HG03095 (cell line): ENCODE data around the gene MYO19.

Experiments
- ATAC-seq: cut with Tn5 transposase; IDR thresholded peaks from one replicate; pipeline ENCODE4 v1.9.1; 2021; ENCODE audit warnings: moderate library complexity; ENCODE audit not compliant: unreplicated experiment

Gene MYO19, protein sequence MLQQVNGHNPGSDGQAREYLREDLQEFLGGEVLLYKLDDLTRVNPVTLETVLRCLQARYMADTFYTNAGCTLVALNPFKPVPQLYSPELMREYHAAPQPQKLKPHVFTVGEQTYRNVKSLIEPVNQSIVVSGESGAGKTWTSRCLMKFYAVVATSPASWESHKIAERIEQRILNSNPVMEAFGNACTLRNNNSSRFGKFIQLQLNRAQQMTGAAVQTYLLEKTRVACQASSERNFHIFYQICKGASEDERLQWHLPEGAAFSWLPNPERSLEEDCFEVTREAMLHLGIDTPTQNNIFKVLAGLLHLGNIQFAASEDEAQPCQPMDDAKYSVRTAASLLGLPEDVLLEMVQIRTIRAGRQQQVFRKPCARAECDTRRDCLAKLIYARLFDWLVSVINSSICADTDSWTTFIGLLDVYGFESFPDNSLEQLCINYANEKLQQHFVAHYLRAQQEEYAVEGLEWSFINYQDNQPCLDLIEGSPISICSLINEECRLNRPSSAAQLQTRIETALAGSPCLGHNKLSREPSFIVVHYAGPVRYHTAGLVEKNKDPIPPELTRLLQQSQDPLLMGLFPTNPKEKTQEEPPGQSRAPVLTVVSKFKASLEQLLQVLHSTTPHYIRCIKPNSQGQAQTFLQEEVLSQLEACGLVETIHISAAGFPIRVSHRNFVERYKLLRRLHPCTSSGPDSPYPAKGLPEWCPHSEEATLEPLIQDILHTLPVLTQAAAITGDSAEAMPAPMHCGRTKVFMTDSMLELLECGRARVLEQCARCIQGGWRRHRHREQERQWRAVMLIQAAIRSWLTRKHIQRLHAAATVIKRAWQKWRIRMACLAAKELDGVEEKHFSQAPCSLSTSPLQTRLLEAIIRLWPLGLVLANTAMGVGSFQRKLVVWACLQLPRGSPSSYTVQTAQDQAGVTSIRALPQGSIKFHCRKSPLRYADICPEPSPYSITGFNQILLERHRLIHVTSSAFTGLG

DNA sequence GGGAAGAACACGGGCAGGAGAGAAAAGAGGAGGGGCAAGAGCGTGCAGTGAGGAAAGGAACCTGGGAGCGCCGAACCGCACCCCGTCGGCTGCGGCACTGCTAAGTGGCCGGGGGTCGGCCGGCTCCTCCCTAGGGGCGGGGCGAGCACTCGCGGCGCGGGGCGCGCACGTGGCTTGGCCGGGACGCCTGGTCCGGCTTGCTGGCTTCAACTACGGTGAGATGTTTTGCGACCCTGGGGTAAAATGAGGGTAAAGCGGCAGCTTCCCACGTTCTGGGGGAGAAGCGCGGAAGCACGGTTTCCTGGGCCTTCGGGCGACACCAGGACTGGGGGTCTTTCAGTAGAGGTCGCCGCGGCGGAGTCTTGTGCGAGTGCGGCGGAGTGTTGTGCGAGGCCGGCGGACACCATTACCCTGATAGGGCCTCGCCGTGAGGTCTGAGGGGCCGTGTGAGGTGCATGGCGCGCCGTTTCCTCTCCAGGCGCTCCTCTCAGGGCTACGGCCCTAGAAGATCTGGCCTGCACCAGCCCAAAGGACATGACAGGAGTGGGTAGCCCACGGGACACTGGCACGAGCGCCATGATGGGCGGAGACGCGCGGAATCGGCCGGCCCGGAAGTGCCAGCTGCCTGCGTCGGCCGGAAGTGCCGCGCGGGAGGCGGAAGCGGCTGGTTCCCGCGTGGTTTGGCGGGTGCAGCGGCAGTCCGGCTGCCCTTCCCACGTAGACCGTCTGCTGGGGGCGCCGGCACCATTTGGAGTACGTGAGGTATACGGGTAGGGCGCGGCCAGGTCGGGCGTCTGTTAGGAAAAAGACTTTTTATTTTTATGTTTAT, at the start of gene MYO19, which contains the start of gene PIGW:
TSS of gene MYO19 (minus strand) at position 29 of the 829 bp plus-strand sequence. CDS start 2,330 bp downstream, outside the sequence.
TSS of gene PIGW (plus strand) at position 148 of the 829 bp plus-strand sequence. CDS start 2,115 bp downstream, outside the sequence.
- ATAC-seq, result peak; percentile 66

DNA sequence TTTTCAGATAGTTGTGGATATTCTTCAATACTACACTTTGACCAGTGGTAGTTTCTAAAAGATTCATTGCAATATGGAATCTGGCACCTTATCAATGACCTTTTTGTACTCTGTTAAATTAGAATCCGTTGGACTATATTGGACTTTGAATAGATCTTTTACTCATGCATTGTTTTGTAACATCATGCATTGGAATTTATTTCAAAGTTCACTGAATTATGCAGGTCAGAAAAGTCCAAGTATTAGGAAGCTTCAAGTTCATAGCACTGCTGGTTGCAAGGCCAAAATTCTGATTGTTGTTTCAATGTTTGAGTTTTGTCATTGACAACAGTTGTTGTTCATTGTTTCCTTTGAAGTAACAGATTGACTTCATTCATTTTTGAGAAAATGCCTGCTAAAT, 49.1 kb upstream of the MYO19 start:
- ATAC-seq, result no peak

DNA sequence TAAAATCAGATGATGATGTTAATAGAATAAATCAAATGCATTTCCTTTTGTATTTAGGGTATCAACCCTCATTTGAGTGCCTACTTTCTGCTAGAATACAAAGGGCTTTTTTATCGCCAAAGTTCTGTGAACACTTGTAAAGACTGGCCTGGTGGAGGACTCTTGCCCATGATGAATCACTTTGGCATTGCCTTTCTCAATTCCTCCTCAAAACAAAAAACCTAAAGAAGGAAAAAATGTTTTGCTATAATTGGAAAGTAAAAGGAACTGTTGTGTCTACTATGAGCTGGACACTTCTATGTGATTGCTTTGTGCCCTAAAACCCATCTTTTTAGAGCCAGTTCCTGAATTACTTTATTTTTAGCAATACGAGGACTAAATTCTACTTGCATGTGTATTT, 44.0 kb upstream of the MYO19 start:
- ATAC-seq, result no peak

DNA sequence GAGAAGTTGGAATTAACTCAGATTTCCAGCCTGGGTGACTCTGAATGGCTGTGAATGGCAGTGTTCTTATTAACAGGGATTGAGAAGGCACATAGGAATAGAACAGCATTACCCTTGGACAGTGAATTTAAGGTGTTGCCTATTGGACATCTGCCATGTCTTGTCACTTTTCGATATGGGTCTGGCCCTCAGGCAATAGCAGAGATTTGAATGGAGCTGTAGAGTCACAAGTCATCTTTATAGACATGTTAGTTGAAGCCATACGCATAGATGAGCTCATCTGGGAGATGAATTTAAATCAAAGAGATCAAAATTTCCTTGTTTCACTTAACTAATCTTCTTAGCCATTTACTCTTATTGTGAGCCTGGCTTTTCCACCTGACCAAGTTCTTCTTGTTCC, 42.1 kb upstream of the MYO19 start:
- ATAC-seq, result no peak

DNA sequence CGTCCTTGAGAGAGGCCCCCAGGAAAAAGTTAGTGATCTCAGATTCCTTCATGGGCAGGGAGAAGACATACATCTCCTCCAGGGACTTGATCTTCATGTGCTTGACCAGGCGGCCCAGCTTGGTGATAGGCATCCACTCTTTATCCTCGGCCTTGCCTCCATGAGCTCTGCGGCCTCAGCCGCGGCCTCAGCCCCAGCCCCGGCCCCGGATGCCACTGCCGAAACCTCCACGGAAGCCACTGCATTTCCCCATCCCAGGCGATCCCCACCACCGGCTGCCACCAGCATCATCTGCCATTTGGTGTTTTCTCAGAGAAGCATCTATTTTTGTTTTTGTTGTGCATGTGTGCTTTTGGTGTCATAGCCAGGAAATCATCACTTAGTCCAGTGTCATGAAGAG, 40.4 kb upstream of the MYO19 start:
- no peak for ATAC-seq

DNA sequence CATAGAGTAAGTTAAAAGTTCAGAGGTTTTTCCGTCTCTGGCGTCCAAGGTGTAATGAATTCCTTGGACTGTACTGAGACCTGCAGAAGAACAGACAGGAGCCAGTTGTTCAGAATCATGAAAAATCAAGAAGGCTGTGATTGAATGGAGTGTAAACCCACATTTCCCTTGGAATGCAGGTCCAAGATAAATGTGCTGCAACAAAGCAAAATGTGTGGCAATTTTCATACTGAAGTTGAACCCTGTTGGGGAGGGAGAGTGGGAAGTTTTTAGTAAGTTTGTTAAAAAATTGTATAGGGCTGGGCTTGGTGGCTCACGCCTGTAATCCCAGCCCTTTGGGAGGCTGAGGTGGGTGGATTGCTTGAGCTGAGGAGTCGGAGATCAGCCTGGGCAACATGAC, 31.4 kb upstream of the MYO19 start:
- no peak for ATAC-seq

DNA sequence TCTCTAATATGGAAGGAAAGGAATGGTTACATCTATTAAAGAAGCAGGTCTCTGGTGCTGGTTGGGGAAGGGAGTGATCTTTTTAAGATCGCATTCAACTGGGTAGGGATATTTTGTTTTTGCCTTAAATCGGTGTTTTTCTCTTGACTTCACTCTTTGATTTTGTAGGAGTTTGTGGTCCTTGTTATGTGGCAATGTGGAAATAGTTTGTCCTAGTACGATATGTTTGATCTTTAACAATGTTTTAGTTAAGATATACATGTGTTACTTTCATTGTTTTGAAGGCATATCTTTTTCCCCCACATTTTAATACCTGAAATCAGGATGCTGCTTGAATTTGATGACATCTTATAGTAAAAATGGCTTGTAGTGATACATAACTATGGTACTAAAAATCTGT, 18.8 kb upstream of the MYO19 start:
- ATAC-seq, result no peak

DNA sequence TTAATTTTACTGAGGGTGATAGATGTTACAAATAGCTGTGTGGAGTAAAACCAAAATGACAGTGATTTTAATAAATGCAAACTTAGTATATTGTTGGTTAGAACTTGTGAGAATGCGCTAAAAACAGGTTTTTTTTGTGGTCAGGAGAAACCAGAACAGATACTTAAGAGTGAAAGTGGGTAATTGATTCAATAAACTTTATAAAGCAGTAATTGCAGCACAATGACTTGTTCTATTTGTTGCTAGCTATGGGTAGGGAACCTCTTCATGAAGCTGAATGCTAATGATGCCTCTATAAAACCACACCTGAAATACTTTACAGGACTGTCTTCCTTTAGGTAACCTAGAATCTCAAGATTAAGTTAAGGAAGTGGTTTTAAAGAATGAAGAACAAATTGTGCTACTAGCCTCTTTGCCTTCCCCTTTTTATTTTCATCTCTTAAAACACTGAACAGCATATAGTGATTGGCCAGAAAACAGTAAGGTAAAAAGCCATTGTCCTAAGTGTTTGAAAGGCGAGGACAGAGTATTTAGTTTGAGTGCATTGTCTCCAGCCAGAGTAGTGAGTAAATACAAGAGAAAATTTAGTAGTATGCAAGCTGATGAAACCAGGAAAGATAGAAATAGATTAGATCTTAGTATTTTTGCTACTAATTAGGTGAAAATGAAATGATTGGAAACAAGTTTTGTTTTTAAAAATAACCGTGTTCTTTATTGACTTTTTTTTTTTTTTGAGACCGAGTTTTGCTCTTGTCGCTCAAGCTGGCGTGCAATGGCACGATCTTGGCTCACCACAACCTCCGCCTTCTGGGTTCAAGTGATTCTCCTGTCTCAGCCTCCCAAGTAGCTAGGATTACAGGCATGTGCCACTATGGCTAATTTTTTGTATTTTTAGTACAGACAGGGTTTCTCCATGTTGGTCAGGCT, 16.1 kb upstream of the MYO19 start:
- no peak for ATAC-seq

DNA sequence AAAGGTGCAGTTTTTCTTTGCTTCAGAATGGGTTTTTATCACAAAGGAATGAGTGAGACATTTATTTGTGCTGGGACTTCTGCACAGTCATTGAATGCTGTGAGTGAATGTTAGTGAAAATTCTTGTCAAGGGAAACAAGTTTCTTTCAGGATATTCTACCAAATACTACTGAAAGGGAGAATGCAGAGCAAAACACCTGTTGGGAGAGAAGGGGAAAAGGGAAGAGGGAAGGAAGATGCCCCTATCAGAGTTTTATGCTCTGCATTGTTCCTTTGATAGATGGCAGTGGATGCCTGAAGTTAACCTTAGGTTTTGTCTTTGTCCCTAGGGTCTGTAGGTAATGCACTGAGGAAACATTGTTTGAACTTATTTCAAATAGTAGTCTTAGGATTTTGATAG, 13.1 kb upstream of the MYO19 start:
- no peak for ATAC-seq

DNA sequence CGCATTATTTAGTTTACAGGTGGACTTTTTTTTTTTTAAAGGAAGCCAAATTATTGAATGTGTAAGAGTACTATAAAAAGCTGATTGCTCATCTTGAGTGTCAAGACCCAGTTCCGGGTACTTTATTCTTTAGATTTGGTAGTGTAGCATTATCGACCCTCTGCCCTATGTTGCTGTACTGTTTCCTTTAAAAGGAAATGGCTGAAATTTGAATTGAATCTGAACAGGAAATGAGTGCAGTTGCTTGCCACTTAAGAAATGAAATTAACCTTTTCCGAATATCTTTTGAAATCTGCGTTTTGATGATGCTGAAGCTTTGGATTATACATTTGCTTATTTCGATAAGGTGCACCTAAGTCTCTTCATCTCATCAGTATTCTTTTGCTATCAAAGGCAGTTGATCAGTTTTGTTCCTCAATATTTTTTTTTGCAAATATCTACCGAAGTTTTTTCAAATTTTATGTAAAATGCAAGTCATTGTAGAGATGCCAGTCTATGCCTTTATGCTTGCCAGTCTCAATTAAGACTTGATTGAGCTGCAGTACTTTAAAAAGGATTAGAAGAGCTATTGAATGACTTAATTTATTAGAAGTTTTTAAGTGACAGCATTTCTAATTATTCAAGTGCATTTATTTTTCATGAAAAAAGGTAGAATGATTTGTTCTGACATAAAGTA, 11.9 kb upstream of the MYO19 start:
- no peak for ATAC-seq

DNA sequence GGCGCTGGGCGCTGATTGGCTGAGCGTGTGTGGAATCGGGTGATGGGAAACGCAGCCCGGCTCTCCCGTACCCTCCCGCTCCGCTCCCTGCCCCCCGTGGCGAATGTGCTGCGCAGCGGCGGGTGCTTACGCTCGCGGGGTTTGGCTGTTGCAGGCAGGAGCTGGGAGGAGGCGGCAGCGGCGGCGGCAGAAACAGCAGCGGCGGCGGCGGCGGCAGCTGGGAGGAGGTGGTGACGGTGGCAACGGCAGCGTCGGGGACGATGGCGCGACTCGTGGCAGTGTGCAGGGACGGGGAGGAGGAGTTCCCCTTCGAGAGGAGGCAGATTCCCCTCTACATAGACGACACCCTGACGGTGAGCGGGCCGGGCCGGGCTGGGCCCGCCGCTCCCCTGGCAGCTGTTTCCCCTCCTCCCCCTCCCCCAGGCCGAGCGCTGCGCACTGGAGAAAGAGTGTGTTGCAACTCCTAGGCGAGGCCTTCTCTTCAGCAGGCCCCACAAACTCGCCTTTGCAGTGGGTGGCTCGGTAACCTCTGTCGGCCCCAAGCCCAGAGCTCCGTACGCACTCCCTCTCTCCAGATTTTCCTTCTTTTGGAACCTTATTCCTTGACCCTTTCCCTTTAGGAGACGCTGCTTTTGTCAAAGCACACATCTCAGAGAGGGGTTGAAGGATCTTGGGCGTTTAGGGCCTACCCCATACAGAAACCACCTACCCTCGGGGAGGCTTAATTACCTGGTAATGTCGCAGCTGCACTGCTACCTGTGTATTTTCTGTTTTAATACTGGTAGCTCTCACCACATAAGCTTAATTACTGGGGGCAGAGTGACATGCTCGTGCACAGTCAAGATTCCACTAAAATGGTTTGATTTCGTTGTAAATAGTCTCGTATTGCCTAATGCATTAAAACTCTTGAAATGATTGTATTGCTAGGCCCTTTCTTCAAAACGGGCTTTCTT, 11.1 kb upstream of the MYO19 start:
- peak; percentile 62 for ATAC-seq

DNA sequence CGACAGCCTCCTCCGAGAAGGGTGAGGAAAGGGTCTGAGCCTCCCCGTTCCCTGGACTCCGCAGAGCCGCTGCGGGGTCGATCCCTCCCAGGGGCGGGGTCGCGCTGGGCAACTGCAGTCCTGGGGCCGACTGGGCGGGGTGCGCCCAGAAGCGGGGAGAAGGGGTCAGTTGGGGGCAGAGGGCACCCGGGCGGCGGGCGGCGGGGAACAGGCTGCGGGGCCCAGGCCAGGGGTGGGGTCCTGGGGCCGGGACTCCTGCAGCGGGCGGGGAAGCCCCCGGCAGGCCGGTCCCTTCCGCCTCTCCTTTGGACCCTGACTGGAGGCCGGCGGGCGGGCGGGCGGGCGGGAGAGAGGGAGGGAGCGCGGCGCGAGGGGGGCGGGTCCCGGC, 10.4 kb upstream of the MYO19 start:
- ATAC-seq, result peak; percentile 23

DNA sequence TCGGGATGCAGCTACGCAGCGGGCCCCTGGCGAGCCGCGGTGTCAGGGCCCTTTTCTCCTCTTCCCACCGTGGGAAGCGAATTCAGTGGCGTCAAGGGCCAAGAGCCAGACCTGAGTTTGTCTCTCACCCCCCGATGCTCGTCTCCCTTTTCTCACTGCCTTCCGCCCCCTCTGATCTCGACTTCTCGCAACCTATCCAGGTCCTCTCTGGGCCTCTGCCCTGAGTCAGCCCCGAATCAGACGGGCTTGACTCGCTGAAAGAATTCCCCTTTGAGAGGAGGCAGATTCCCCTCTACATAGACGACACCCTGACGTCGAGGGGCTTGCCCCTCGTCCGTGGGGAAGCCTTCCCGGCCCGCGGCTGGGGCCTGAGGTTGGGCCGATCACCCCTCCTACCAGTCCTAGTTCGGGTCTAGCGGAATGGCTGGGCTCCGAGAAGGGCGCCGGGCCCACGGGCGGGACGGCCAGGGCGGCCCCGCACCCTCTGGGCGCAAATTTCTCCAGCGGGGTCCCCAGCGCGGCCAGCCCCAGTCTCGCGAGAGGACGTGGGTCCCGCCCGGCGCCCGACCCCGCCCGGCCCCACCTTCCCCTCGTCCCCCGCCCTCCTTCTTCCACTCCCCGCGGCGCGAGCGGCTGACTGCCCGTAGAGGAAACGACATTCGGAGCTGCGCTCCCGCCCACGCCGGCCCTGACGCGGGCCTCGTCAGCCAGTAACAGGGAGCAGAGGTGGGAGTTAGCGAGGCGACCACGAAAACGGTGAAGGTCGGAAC, 9.8 kb upstream of the MYO19 start, which contains the start of gene GGNBP2:
TSS of gene GGNBP2 (plus strand) at position 613 of the 770 bp plus-strand sequence. CDS start 806 bp downstream, outside the sequence.
- peak; percentile 39 for ATAC-seq

DNA sequence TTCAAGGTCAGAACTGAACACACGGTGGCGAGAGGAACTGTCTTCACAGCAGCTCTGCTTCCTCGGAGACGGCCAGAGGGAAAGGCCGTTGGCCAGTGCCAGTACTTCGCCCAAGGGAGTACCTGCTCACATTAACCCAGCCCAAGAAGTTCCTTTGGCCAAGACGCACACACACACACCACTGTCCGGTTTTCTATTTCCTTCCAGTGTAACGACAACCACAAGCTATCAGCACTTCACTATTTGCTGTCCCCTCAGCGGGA, 9.3 kb upstream of the MYO19 start:
- peak; percentile 12 for ATAC-seq

DNA sequence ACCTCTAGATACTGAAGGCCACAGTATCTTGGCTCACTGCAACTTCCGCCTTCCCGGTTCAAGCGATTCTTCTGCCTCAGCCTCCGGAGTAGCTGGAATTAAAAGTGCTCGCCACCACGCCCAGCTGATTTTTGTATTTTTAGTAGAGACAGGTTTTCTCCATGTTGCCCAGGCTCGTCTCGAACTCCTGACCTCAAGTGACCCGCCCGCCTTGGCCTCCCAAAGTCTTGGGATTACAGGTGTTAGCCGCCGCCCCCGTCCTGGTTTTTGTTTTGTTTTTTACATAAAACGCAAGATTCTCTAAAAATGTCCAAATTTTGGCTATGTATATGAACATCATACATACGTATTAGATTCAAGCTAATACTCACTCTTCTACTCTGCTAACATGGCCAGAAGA, 8.1 kb upstream of the MYO19 start:
- ATAC-seq, result no peak

DNA sequence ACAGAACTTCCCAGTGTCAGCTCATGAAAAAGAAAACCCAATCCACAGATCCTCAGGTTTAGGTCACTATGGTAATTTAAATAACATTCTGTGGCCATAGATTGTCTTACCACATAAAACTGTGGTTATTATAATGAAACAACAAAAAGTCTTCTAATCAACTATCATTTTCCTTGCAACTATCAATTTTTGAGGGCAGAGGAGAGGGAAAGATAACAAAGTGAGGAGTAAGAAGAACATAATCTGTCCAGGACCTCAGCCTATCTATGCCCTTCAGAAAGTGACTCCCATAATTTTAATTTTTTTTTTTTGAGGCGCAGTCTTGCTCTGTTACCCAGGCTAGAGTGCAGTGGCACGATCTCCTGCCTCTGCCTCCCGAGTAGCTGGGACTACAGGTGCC, 6.0 kb upstream of the MYO19 start:
- no peak for ATAC-seq

DNA sequence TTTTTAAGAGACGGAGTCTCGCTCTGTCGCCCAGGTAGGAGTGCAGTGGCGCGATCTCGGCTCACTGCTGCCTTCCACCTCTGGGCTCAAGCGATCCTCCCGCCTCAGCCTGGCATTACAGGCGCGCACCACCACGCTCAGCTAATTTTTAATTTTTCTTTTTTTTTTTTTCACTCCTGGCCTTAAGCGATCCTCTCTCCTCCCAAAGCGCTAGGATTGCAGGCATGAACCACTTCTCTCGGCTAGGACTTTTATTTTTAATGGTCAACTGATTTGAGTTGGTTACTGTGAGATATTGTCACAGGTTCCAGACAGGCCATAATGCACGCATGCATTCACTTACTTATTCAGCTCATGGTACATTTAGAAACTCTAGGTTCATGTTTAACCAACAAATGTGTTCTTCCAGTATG, 1.0 kb upstream of the MYO19 start:
- ATAC-seq, result peak; percentile 4
